ENCODE data around the gene TCTN2. TPM values are rescaled to one million over a fixed set of nuclear protein-coding genes. Genes with fewer than 3 reads are reported as not detected.

The TCTN2 gene
- total and polyA plus RNA-seq, 2 of the 8 experiments (the other 6 are each of a cell fraction or from before 2014, with no cell fraction given), result 7.5 to 8.4 TPM

DNA sequence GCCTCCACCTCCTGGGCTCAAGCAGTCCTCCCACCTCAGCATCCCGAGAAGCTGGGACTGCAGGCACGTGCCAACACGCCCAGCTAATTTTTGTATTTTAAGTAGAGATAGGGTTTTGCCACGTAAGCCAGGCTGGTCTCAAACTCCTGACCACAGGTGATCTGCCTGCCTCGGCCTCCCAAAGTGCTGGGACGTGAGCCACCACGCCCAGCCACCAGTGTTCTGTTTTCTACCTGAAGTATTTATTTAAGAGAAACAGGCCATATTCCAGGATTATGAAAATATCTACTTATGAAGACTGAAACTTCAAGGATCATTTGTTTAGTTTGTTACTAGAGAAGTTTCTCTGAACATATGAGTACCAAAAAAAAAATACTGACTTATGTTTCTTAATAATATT is 27.0 kb upstream of the TCTN2 start:
- no peak for DNase-seq (ENCODE audit: low read depth in 1 of 2, low spot score in 2 of 2)
- Histone ChIP-seq H2AK5ac (ENCODE audit: low read depth, low read length) (no peak overlapping the region), H2BK15ac (ENCODE audit: low read length) (no peak overlapping the region), H3K4me3 (ENCODE audit: extremely low read depth in 1 of 4, insufficient read depth in 2 of 4, low read depth in 3 of 4, low read length in 4 of 4) (no peak overlapping the region), H4K5ac (ENCODE audit: insufficient read length, low read depth, low read length) (no peak overlapping the region), H4K8ac (ENCODE audit: extremely low read depth, insufficient read depth, low read length) (no peak overlapping the region), H2BK20ac (ENCODE audit: low read length) (no peak overlapping the region), H3K23ac (ENCODE audit: insufficient read length) (no peak overlapping the region), H3K27me3 (replicated peaks in 1 of 4; ENCODE audit: control insufficient read depth in 3 of 4, extremely low read depth in 1 of 4, insufficient read depth in 3 of 4, low read length in 3 of 4) (no peaks in the 10 kb centered on the region), H3K4me1 (replicated peaks in 1 of 4; ENCODE audit: control insufficient read depth in 3 of 4, insufficient read depth in 4 of 4, low read length in 3 of 4) (no peaks in the 10 kb centered on the region), H2BK5ac (ENCODE audit: low read depth, low read length) (no peak overlapping the region), H3K23me2 (ENCODE audit: low read depth, low read length) (no peaks in the 10 kb centered on the region), H2BK120ac (replicated peaks; ENCODE audit: low read depth, low read length) (no peak overlapping the region), H3K56ac (replicated peaks; ENCODE audit: insufficient read length, low read depth, low read length) (no peak overlapping the region), H3K79me2 (ENCODE audit: control insufficient read depth in 1 of 2, insufficient read depth in 2 of 2, low read length in 2 of 2) (peaks cover 0 to 3% of the 10 kb centered on the region in 2 experiments; a peak in 1 of 4 replicates), H4K91ac (replicated peaks; ENCODE audit: insufficient read length, low read length) (no peak overlapping the region), H3K27ac (ENCODE audit: low read depth, low read length) (no peak overlapping the region), H3K4ac (replicated peaks; ENCODE audit: insufficient read length, low read depth, low read length) (no peak overlapping the region), H3K79me1 (ENCODE audit: low read depth, low read length) (peaks cover 2% of the 10 kb centered on the region), H3K36me3 (ENCODE audit: control insufficient read depth in 2 of 4, insufficient read depth in 4 of 4, low read length in 3 of 4) (peaks cover 8 to 28% (median 18%) of the 10 kb centered on the region in 4 experiments; a peak in 7 of 8 replicates), H3K9ac (replicated peaks in 1 of 4; ENCODE audit: extremely low read depth in 1 of 4, low read depth in 3 of 4, low read length in 3 of 4) (no peak overlapping the region), H3K14ac (ENCODE audit: insufficient read length) (no peak overlapping the region), H2AFZ (ENCODE audit: low read length) (no peak overlapping the region), H4K20me1 (replicated peaks in 1 of 2; ENCODE audit: control insufficient read depth in 1 of 2, insufficient read depth in 2 of 2, low read length in 2 of 2) (peaks cover 2% of the 10 kb centered on the region in 2 experiments), H3K18ac (ENCODE audit: extremely low read depth, low read length) (no peak overlapping the region), H2BK12ac (ENCODE audit: low read depth, low read length) (no peak overlapping the region), H3K4me2 (ENCODE audit: insufficient read depth in 1 of 2, low read depth in 2 of 2, low read length in 2 of 2) (no peak overlapping the region), H3K9me3 (ENCODE audit: insufficient read depth in 2 of 2, low read depth in 1 of 2, low read length in 1 of 2) (no peaks in the 10 kb centered on the region)
- no peak for FAIRE-seq
- ChIA-PET CTCF (ENCODE audit: partially characterized antibody) (no interaction called here), POLR2A (ENCODE audit: partially characterized antibody) (interaction anchor here (2.8 kb wide), 1 partner anchor 22 kb away, joined by 8 read pairs; no protein-coding TSS in a partner anchor)
- 97% methylated on average over 7 of the region's 7 CpGs; no CpG with 5 or more reads in 1 of the 2 experiments for WGBS, 2 experiments (ENCODE audit: extremely low coverage in 1 of 2, insufficient coverage in 1 of 2, insufficient read length in 1 of 2, insufficient replicate concordance in 2 of 2, low coverage in 1 of 2, low lambda C conversion rate in 2 of 2, missing lambda C conversion rate in 1 of 2)
- TF ChIP-seq, protein P1, sequence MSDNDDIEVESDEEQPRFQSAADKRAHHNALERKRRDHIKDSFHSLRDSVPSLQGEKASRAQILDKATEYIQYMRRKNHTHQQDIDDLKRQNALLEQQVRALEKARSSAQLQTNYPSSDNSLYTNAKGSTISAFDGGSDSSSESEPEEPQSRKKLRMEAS (IDR thresholded peaks at IDR 0.05), result no peak
- TF ChIP-seq, protein P2, sequence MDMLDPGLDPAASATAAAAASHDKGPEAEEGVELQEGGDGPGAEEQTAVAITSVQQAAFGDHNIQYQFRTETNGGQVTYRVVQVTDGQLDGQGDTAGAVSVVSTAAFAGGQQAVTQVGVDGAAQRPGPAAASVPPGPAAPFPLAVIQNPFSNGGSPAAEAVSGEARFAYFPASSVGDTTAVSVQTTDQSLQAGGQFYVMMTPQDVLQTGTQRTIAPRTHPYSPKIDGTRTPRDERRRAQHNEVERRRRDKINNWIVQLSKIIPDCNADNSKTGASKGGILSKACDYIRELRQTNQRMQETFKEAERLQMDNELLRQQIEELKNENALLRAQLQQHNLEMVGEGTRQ (IDR thresholded peaks at IDR 0.05; ENCODE audit: low read length), result no peak
- TF ChIP-seq TCF12 (IDR thresholded peaks at IDR 0.05; ENCODE audit: low read depth, low read length), result no peak
- no peak for TF ChIP-seq SP4 (IDR thresholded peaks at IDR 0.05; ENCODE audit: low read length)
- no peak for TF ChIP-seq SUZ12 (IDR thresholded peaks at IDR 0.05; ENCODE audit: low read length)
- no peak for TF ChIP-seq RFX5 (IDR thresholded peaks at IDR 0.05; ENCODE audit: borderline replicate concordance, low read depth, low read length)
- no peak for TF ChIP-seq SP1 (IDR thresholded peaks at IDR 0.05; ENCODE audit: low read depth, low read length)
- TF ChIP-seq CHD1 (IDR thresholded peaks at IDR 0.05; ENCODE audit: low read depth, low read length), result no peak
- TF ChIP-seq YY1 (IDR thresholded peaks at IDR 0.05; ENCODE audit: low read depth, low read length), result no peak

Data from H1 (cell line).